Vagina (tissue), 2 donors: ENCODE data around the gene GALM.
"Not testable (repeated sequence)": the region's sequence is repeated elsewhere in the genome, so short reads cannot be mapped to it uniquely, and the experiment has no call there.

Experiments used
- POLR2A ChIP-seq, 2 donors: fragments of 450-650 bp; IDR thresholded peaks; one replicate each; pipeline ENCODE4 v1.6.1; 2017; ENCODE audit warnings: antibody characterized with exemption in 2 of 2, mild to moderate bottlenecking in 2 of 2, moderate library complexity in 2 of 2
- POLR2AphosphoS5 ChIP-seq, 2 donors: sonication (generic); formaldehyde crosslinking; IDR thresholded peaks; one replicate each; pipeline ENCODE4 v1.9.0; 2017; ENCODE audit warnings: antibody characterized with exemption in 2 of 2, mild to moderate bottlenecking in 2 of 2, low read depth in 1 of 2; ENCODE audit not compliant: insufficient read depth in 1 of 2
- TF ChIP-seq, protein P1 (sequence below), 3 experiments: fragments of 450-650 bp in 2 of 3; fragments of 200-600 bp in 1 of 3; sonication (generic) in 1 of 3; IDR thresholded peaks; one replicate each; pipeline ENCODE4 v1.5.1; 2017 to 2019; ENCODE audit warnings: antibody characterized with exemption in 3 of 3, mild to moderate bottlenecking in 2 of 3, moderate library complexity in 2 of 3

- TF ChIP-seq, protein P1, sequence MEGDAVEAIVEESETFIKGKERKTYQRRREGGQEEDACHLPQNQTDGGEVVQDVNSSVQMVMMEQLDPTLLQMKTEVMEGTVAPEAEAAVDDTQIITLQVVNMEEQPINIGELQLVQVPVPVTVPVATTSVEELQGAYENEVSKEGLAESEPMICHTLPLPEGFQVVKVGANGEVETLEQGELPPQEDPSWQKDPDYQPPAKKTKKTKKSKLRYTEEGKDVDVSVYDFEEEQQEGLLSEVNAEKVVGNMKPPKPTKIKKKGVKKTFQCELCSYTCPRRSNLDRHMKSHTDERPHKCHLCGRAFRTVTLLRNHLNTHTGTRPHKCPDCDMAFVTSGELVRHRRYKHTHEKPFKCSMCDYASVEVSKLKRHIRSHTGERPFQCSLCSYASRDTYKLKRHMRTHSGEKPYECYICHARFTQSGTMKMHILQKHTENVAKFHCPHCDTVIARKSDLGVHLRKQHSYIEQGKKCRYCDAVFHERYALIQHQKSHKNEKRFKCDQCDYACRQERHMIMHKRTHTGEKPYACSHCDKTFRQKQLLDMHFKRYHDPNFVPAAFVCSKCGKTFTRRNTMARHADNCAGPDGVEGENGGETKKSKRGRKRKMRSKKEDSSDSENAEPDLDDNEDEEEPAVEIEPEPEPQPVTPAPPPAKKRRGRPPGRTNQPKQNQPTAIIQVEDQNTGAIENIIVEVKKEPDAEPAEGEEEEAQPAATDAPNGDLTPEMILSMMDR (IDR thresholded peaks at IDR 0.05), result not testable (repeated sequence)
- not testable (repeated sequence) for TF ChIP-seq POLR2AphosphoS5 (IDR thresholded peaks at IDR 0.05; ENCODE audit: insufficient read depth in 1 of 2, low read depth in 1 of 2); POLR2A (IDR thresholded peaks at IDR 0.05)
These were observed 49.0 kb downstream of the GALM start for GRCh38 chr2:38714941-38715340.
